ENCODE data around the gene DEFB112. TPM values are rescaled to one million over a fixed set of nuclear protein-coding genes. Genes with fewer than 3 reads are reported as not detected.

DEFB112 gene
- not detected in 2 replicates for total RNA-seq (2014; rRNA removed; shearing (Covaris generic))
- polyA plus RNA-seq (2015; cell fraction: cytosol; rRNA removed) = not detected in 2 replicates
- polyA plus RNA-seq (2015; cell fraction: nucleus; rRNA removed) = not detected in 2 replicates

- DNase-seq (ENCODE audit: low read depth) = no peak
Observed at GRCh38 chr6:50049829-50050228, at the start of gene DEFB112. TSS of gene DEFB112 (minus strand) at chr6:50049929. CDS start at chr6:50049869, 60 bp downstream.

- DNase-seq (ENCODE audit: low read depth) = no peak
Observed at GRCh38 chr6:50098641-50098993, 48.9 kb upstream of the DEFB112 start.

GRCh38 chr6:50097966-50098640 is 48.4 kb upstream of the DEFB112 start:
- no peak for DNase-seq (ENCODE audit: low read depth)

GRCh38 chr6:50096296-50096695 is 46.6 kb upstream of the DEFB112 start:
- DNase-seq (ENCODE audit: low read depth) = no peak

GRCh38 chr6:50093938-50094272 is 44.2 kb upstream of the DEFB112 start:
- no peak for DNase-seq (ENCODE audit: low read depth)

- no peak for DNase-seq (ENCODE audit: low read depth)
Observed at GRCh38 chr6:50093116-50093937, 43.6 kb upstream of the DEFB112 start.

- DNase-seq (ENCODE audit: low read depth) = peak; percentile 44
Observed at GRCh38 chr6:50091641-50092040, 41.9 kb upstream of the DEFB112 start.

- no peak for DNase-seq (ENCODE audit: low read depth)
Observed at GRCh38 chr6:50089911-50090310, 40.2 kb upstream of the DEFB112 start.

- DNase-seq (ENCODE audit: low read depth) = peak; percentile 79
Observed at GRCh38 chr6:50087231-50087954, 37.7 kb upstream of the DEFB112 start.

- no peak for DNase-seq (ENCODE audit: low read depth)
Observed at GRCh38 chr6:50077385-50077784, 27.7 kb upstream of the DEFB112 start.

- DNase-seq (ENCODE audit: low read depth) = no peak
Observed at GRCh38 chr6:50076431-50076830, 26.7 kb upstream of the DEFB112 start.

GRCh38 chr6:50071921-50072320 is 22.2 kb upstream of the DEFB112 start:
- no peak for DNase-seq (ENCODE audit: low read depth)

GRCh38 chr6:50070101-50070500 is 20.4 kb upstream of the DEFB112 start:
- DNase-seq (ENCODE audit: low read depth) = no peak

GRCh38 chr6:50062051-50062450 is 12.3 kb upstream of the DEFB112 start:
- DNase-seq (ENCODE audit: low read depth) = no peak

GRCh38 chr6:50056242-50056641 is 6.5 kb upstream of the DEFB112 start:
- no peak for DNase-seq (ENCODE audit: low read depth)

GRCh38 chr6:50047026-50047425 is 2.7 kb downstream of the DEFB112 start:
- DNase-seq (ENCODE audit: low read depth) = no peak

GRCh38 chr6:50030777-50031562 is 18.8 kb downstream of the DEFB112 start:
- DNase-seq (ENCODE audit: low read depth) = peak; percentile 55

- no peak for DNase-seq (ENCODE audit: low read depth)
Observed at GRCh38 chr6:50030350-50030749, 19.4 kb downstream of the DEFB112 start.

- DNase-seq (ENCODE audit: low read depth) = peak; percentile 10
Observed at GRCh38 chr6:50025258-50025657, 24.5 kb downstream of the DEFB112 start.

- DNase-seq (ENCODE audit: low read depth) = no peak
Observed at GRCh38 chr6:50021894-50022293, 27.8 kb downstream of the DEFB112 start, which contains the start of gene DEFB110. TSS of gene DEFB110 (minus strand) at chr6:50021994. CDS start at chr6:50021935, 59 bp downstream.

- DNase-seq (ENCODE audit: low read depth) = peak; percentile 77
Observed at GRCh38 chr6:50007819-50008218, 41.9 kb downstream of the DEFB112 start.
